ENCODE measurements around the gene LRRC4C. TPM values are rescaled to one million over a fixed set of nuclear protein-coding genes. Genes with fewer than 3 reads are reported as not detected.

Gene LRRC4C
- total and polyA plus RNA-seq, 4 experiments from 2014 or later, result not detected

DNA sequence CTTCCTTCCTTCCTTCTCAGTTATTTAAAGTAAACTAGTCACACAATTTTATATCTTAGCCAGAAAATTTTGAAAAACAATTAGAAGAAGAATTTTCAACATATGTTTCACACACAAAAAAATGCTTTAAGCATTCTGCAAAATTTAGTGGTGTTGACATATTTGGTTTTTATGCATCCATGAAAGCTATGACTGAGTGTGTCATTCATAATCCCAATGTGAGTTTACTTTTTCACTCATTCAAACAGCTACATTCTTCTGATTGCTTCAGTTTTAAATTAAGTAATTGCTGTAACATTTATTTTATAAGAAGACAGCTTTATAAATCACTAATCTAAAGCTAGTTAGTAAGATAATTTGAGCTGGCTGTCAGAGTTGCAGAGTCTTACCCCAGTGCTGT lies 453.5 kb downstream of the LRRC4C start:
- intact Hi-C loops (cut with micrococcal nuclease), result no loop called here
- Mint-ChIP-seq H3K27me3 (no peaks in the 10 kb centered on the region), H3K4me1 (no peaks in the 10 kb centered on the region), H3K4me3 (no peak overlapping the region), H3K9me3 (peaks cover 0 to 26% (median 12%) of the 10 kb centered on the region in 8 donors), H3K27ac (no peak overlapping the region), H3K36me3 (no peaks in the 10 kb centered on the region)
- CTCF ChIA-PET (ENCODE audit: partially characterized antibody), result interaction anchor here (1.1 kb wide), 1 partner anchor 42 kb away, joined by 3 read pairs; no protein-coding TSS in a partner anchor
- no peaks in the 10 kb centered on the region for H3K9me3 ChIP-seq (ENCODE audit: control insufficient read depth in 1 of 2, low read length in 2 of 2)
- H3K4me1 ChIP-seq (ENCODE audit: insufficient read depth, low read length), result no peaks in the 10 kb centered on the region
- H3K27me3 ChIP-seq (ENCODE audit: insufficient read depth, low read length), result no peaks in the 10 kb centered on the region
- POLR2A ChIA-PET (ENCODE audit: partially characterized antibody), result no interaction called here
- no peak overlapping the region for H3K4me3 ChIP-seq (ENCODE audit: low read length in 2 of 2)
- H3K27ac ChIP-seq (ENCODE audit: low read depth, low read length), result no peak overlapping the region
- no peaks in the 10 kb centered on the region for H3K36me3 ChIP-seq (ENCODE audit: insufficient read depth, low read length)
- DNase-seq, result no peak

DNA sequence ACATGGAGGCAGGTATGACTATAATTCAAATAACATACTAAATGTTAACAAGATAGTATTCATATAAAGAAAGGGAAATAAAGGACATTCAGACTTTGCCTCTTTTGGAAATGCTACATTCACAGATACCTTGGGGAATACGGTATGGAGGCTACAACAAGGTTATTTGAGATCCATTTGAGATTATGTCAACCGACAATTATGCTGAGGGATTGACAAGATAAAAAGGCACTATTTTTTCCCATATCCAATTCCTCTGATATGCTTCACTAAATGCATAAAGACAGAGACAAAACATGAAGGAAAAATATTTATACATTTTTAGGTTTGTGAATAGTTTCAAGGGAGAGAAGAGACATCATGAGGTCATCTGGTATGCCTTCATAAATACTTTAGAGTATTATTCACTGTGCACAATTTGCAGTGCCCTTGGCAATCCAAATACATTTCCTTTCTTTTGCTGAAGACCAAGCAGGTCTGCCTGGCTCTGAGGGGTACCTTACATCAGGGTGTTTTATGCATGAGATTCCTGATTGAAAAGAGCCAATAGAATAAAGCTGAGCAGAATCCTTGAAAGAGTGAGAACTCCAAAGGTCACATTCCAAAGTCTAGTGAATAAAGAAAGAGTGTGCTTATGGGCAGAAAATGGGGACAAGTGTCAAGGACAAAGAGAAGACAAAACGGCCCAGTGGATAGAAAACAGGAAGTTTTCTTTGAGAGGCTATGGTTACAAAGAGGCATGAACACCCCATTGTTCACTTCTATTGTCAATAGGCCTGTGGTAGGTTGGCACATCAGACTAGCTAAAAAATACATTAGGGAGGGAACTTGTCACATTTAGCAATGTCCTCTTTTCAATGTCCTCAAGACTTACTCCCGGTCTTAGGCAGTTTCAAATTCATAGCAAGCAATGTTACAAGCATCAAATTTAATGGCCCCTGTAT lies 455.8 kb downstream of the LRRC4C start:
- ChIA-PET POLR2A (ENCODE audit: partially characterized antibody) (no interaction called here), CTCF (ENCODE audit: partially characterized antibody) (no interaction called here)
- Mint-ChIP-seq H3K4me3 (no peak overlapping the region), H3K4me1 (no peaks in the 10 kb centered on the region), H3K9me3 (peaks cover 2 to 26% (median 11%) of the 10 kb centered on the region in 8 donors), H3K27ac (no peak overlapping the region), H3K27me3 (no peaks in the 10 kb centered on the region), H3K36me3 (no peaks in the 10 kb centered on the region)
- Histone ChIP-seq H3K4me3 (ENCODE audit: low read length in 2 of 2) (no peak overlapping the region), H3K27me3 (ENCODE audit: insufficient read depth, low read length) (no peaks in the 10 kb centered on the region), H3K36me3 (ENCODE audit: insufficient read depth, low read length) (no peaks in the 10 kb centered on the region), H3K4me1 (ENCODE audit: insufficient read depth, low read length) (no peaks in the 10 kb centered on the region), H3K27ac (ENCODE audit: low read depth, low read length) (no peak overlapping the region), H3K9me3 (ENCODE audit: control insufficient read depth in 1 of 2, low read length in 2 of 2) (no peaks in the 10 kb centered on the region)
- intact Hi-C loops (cut with micrococcal nuclease), result no loop called here
- DNase-seq, result no peak

DNA sequence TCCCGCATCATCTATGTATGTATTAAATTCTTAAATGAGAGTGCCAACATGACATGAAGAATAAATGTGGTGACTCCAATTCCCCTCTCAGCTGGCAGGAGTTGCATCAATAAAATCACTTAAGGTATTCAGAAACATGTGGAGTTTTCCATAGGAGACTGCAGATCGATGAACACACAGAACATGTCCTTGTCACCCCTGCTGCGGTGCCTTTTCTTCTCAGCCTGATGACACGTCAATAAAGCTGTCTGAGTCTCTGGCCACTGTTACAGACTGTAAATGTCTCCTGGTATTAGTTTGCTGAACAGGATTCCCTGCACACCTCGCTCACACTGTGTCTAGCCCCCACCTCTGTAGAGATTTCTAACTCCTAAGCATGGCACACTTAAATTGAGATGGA lies 460.5 kb downstream of the LRRC4C start:
- DNase-seq, result no peak
- Histone ChIP-seq H3K36me3 (ENCODE audit: insufficient read depth, low read length) (no peaks in the 10 kb centered on the region), H3K4me1 (ENCODE audit: insufficient read depth, low read length) (no peaks in the 10 kb centered on the region), H3K27ac (ENCODE audit: low read depth, low read length) (no peak overlapping the region), H3K9me3 (ENCODE audit: control insufficient read depth in 1 of 2, low read length in 2 of 2) (no peaks in the 10 kb centered on the region), H3K4me3 (ENCODE audit: low read length in 2 of 2) (no peak overlapping the region), H3K27me3 (ENCODE audit: insufficient read depth, low read length) (no peaks in the 10 kb centered on the region)
- Mint-ChIP-seq H3K27ac (no peak overlapping the region), H3K4me3 (no peak overlapping the region), H3K4me1 (no peaks in the 10 kb centered on the region), H3K9me3 (peaks cover 0 to 22% (median 15%) of the 10 kb centered on the region in 8 donors), H3K27me3 (no peaks in the 10 kb centered on the region), H3K36me3 (no peaks in the 10 kb centered on the region)
- intact Hi-C loops (cut with micrococcal nuclease), result no loop called here
- ChIA-PET POLR2A (ENCODE audit: partially characterized antibody) (no interaction called here), CTCF (ENCODE audit: partially characterized antibody) (no interaction called here)

DNA sequence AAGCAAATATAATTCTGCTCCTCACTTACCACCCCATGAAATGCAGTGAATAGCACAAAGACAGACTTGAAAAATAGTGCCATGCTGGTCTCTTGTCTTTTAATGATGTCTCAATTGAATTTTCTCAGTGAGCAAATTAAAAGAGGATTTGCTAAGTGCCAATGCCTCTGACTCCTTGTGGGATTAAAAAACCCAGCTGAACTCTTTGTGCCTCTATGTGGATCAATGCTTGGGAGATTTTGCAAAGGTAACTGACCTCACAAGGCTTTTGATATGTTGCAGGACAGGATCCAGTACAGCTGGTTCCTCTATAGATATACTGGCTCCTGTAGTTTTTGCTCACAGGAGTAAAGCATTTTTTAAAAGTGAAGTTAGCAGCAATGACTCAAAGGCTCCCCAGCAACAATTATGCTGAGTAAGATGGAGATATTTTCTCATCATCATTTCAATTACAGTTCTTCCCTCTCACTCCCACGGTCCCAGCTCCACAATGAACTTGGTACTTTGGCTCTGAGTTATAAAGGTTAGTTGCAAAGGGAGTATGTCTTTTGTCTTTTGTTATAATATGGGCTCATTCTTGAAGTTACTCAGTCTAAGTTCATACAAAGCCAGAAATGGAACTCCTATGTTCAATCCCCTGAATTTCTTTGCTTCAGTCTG lies 471.5 kb downstream of the LRRC4C start:
- Histone ChIP-seq H3K9me3 (ENCODE audit: control insufficient read depth in 1 of 2, low read length in 2 of 2) (peaks cover 0 to 3% of the 10 kb centered on the region in 2 donors), H3K4me3 (ENCODE audit: low read length in 2 of 2) (no peak overlapping the region), H3K27ac (ENCODE audit: low read depth, low read length) (no peak overlapping the region), H3K36me3 (ENCODE audit: insufficient read depth, low read length) (no peaks in the 10 kb centered on the region), H3K27me3 (ENCODE audit: insufficient read depth, low read length) (no peaks in the 10 kb centered on the region), H3K4me1 (ENCODE audit: insufficient read depth, low read length) (no peaks in the 10 kb centered on the region)
- ChIA-PET CTCF (ENCODE audit: partially characterized antibody) (no interaction called here), POLR2A (ENCODE audit: partially characterized antibody) (no interaction called here)
- intact Hi-C loops (cut with micrococcal nuclease), result no loop called here
- Mint-ChIP-seq H3K36me3 (no peaks in the 10 kb centered on the region), H3K27me3 (no peaks in the 10 kb centered on the region), H3K4me1 (no peaks in the 10 kb centered on the region), H3K9me3 (peaks cover 2 to 33% (median 23%) of the 10 kb centered on the region in 8 donors), H3K4me3 (no peak overlapping the region), H3K27ac (no peak overlapping the region)
- DNase-seq, result no peak

DNA sequence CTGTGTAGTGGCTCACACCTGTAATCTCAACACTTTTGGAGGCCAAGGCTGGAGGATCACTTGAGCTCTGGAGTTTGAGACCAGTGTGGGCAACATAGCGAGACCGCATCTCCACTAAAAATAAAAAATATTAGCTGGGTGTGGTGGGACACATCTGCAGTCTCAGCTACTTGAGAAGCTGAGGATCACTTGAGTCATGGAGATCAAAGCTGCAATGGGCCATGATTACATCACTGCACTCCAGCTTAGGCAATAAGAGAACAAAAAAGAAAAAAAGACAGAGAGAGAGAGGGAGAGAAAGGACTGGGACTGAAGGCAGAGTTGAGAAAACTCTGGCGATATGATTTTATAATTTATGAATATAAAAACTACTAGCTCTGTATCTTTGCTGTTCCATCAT lies 473.1 kb downstream of the LRRC4C start:
- intact Hi-C loops (cut with micrococcal nuclease), result no loop called here
- H3K27ac Mint-ChIP-seq, result no peak overlapping the region
- no peak for DNase-seq
- CTCF ChIA-PET (ENCODE audit: partially characterized antibody), result no interaction called here
- Histone ChIP-seq H3K36me3 (ENCODE audit: insufficient read depth, low read length) (no peaks in the 10 kb centered on the region), H3K27me3 (ENCODE audit: insufficient read depth, low read length) (no peaks in the 10 kb centered on the region), H3K4me1 (ENCODE audit: insufficient read depth, low read length) (no peaks in the 10 kb centered on the region), H3K4me3 (ENCODE audit: low read length in 2 of 2) (no peak overlapping the region), H3K27ac (ENCODE audit: low read depth, low read length) (no peak overlapping the region), H3K9me3 (ENCODE audit: control insufficient read depth in 1 of 2, low read length in 2 of 2) (peaks cover 0 to 3% of the 10 kb centered on the region in 2 donors)
- no peaks in the 10 kb centered on the region for H3K27me3 Mint-ChIP-seq
- peaks cover 2 to 36% (median 24%) of the 10 kb centered on the region in 8 donors for H3K9me3 Mint-ChIP-seq
- H3K4me3 Mint-ChIP-seq, result no peak overlapping the region
- no peaks in the 10 kb centered on the region for H3K4me1 Mint-ChIP-seq
- POLR2A ChIA-PET (ENCODE audit: partially characterized antibody), result no interaction called here
- no peaks in the 10 kb centered on the region for H3K36me3 Mint-ChIP-seq

DNA sequence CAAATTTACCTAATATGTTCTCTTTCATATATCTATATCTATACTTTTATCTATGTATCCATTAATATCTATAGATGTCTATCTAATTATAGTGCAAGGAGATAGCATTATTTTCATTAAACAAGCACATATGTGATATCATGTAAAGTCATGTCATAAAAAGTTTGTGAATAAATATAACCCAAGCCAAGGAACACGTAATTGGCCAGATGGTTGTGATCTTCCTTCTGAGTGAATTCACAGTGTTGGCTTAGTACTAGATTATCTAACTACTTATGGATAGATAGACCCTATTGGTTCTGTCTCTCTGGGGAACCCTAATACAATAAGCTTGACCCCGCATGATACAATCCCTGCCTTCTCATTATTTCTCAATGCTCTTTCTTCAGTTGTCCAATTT lies 484.4 kb downstream of the LRRC4C start:
- Histone ChIP-seq H3K27me3 (ENCODE audit: insufficient read depth, low read length) (no peaks in the 10 kb centered on the region), H3K27ac (ENCODE audit: low read depth, low read length) (no peak overlapping the region), H3K4me3 (ENCODE audit: low read length in 2 of 2) (no peak overlapping the region), H3K9me3 (ENCODE audit: control insufficient read depth in 1 of 2, low read length in 2 of 2) (no peaks in the 10 kb centered on the region), H3K4me1 (ENCODE audit: insufficient read depth, low read length) (no peaks in the 10 kb centered on the region), H3K36me3 (ENCODE audit: insufficient read depth, low read length) (no peaks in the 10 kb centered on the region)
- no peak overlapping the region for H3K27ac Mint-ChIP-seq
- H3K9me3 Mint-ChIP-seq, result peaks cover 7 to 41% (median 21%) of the 10 kb centered on the region in 8 donors
- ChIA-PET POLR2A (ENCODE audit: partially characterized antibody) (no interaction called here), CTCF (ENCODE audit: partially characterized antibody) (no interaction called here)
- intact Hi-C loops (cut with micrococcal nuclease), result no loop called here
- DNase-seq, result no peak
- no peaks in the 10 kb centered on the region for H3K27me3 Mint-ChIP-seq
- H3K36me3 Mint-ChIP-seq, result no peaks in the 10 kb centered on the region
- H3K4me1 Mint-ChIP-seq, result no peaks in the 10 kb centered on the region
- H3K4me3 Mint-ChIP-seq, result no peak overlapping the region

DNA sequence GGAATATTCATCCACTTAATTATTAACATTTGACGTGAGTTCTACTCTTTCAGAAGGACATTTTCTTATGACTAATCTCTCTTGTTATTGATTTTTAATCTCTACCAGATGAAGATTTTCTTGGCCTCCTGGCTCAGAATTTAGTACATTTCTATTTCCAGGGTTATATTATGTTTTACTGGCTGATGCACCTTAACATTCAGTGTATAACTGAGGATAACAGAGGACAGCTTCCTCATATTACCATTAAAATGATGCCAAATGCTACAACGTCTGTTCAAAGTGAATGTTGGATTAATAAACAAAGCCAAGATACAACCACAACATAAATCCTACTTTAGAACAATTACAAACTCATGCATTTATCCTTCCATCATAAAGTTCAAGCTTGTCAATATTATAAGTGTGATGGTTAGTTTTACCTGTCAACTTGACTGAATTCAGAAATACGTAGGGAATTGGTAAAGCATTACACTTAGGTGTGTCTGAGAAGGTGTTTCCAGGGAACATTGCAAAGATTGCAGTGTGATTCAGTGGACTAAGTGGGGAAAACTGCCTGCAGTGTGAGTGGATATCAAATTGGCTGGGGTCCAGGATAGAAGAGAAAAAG lies 485.2 kb downstream of the LRRC4C start:
- CTCF ChIA-PET (ENCODE audit: partially characterized antibody), result no interaction called here
- Histone ChIP-seq H3K4me3 (ENCODE audit: low read length in 2 of 2) (no peak overlapping the region), H3K36me3 (ENCODE audit: insufficient read depth, low read length) (no peaks in the 10 kb centered on the region), H3K4me1 (ENCODE audit: insufficient read depth, low read length) (no peaks in the 10 kb centered on the region), H3K27me3 (ENCODE audit: insufficient read depth, low read length) (no peaks in the 10 kb centered on the region), H3K27ac (ENCODE audit: low read depth, low read length) (no peak overlapping the region), H3K9me3 (ENCODE audit: control insufficient read depth in 1 of 2, low read length in 2 of 2) (no peaks in the 10 kb centered on the region)
- H3K4me3 Mint-ChIP-seq, result no peak overlapping the region
- no peaks in the 10 kb centered on the region for H3K4me1 Mint-ChIP-seq
- no peak overlapping the region for H3K27ac Mint-ChIP-seq
- peaks cover 7 to 44% (median 23%) of the 10 kb centered on the region in 8 donors for H3K9me3 Mint-ChIP-seq
- POLR2A ChIA-PET (ENCODE audit: partially characterized antibody), result no interaction called here
- DNase-seq, result no peak
- H3K36me3 Mint-ChIP-seq, result no peaks in the 10 kb centered on the region
- intact Hi-C loops (cut with micrococcal nuclease), result no loop called here
- H3K27me3 Mint-ChIP-seq, result no peaks in the 10 kb centered on the region
